ENCODE measurements around the gene SPTB.

Gene SPTB

GRCh38 chr14:64730681-64731080 is 149.0 kb downstream of the SPTB start:
- Histone ChIP-seq H3K4me1 (ENCODE audit: control insufficient read depth in 1 of 2, insufficient read depth in 2 of 2, low read length in 2 of 2) (peaks cover 6 to 8% of the 10 kb centered on the region in 2 donors), H3K27ac (ENCODE audit: low read length) (no peak overlapping the region), H3K36me3 (ENCODE audit: control insufficient read depth in 1 of 2, insufficient read depth in 2 of 2, low read length in 2 of 2) (peaks cover 37 to 46% of the 10 kb centered on the region in 2 donors), H3K4me3 (ENCODE audit: low read depth in 1 of 2, low read length in 2 of 2) (no peak overlapping the region), H3K27me3 (ENCODE audit: low read depth, low read length) (no peaks in the 10 kb centered on the region), H3K9me3 (ENCODE audit: control insufficient read depth in 1 of 2, low read length in 2 of 2) (no peaks in the 10 kb centered on the region)

- H3K36me3 ChIP-seq (ENCODE audit: control insufficient read depth in 1 of 2, insufficient read depth in 2 of 2, low read length in 2 of 2), result peaks cover 37 to 46% of the 10 kb centered on the region in 2 donors
- peaks cover 10 to 13% of the 10 kb centered on the region in 2 donors for H3K4me1 ChIP-seq (ENCODE audit: control insufficient read depth in 1 of 2, insufficient read depth in 2 of 2, low read length in 2 of 2)
- no peaks in the 10 kb centered on the region for H3K27me3 ChIP-seq (ENCODE audit: low read depth, low read length)
- H3K27ac ChIP-seq (ENCODE audit: low read length), result no peak overlapping the region
- no peak overlapping the region for H3K4me3 ChIP-seq (ENCODE audit: low read depth in 1 of 2, low read length in 2 of 2)
- H3K9me3 ChIP-seq (ENCODE audit: control insufficient read depth in 1 of 2, low read length in 2 of 2), result no peaks in the 10 kb centered on the region
These were observed 149.7 kb downstream of the SPTB start for GRCh38 chr14:64730061-64730440.

- H3K4me3 ChIP-seq (ENCODE audit: low read depth in 1 of 2, low read length in 2 of 2), result no peak overlapping the region
These were observed 150.2 kb downstream of the SPTB start for GRCh38 chr14:64729386-64730060.

GRCh38 chr14:64728856-64729255 is 150.9 kb downstream of the SPTB start:
- Histone ChIP-seq H3K27me3 (ENCODE audit: low read depth, low read length) (no peaks in the 10 kb centered on the region), H3K36me3 (ENCODE audit: control insufficient read depth in 1 of 2, insufficient read depth in 2 of 2, low read length in 2 of 2) (peaks cover 36 to 46% of the 10 kb centered on the region in 2 donors), H3K4me1 (ENCODE audit: control insufficient read depth in 1 of 2, insufficient read depth in 2 of 2, low read length in 2 of 2) (peaks cover 10 to 24% of the 10 kb centered on the region in 2 donors), H3K9me3 (ENCODE audit: control insufficient read depth in 1 of 2, low read length in 2 of 2) (no peaks in the 10 kb centered on the region), H3K27ac (ENCODE audit: low read length) (no peak overlapping the region), H3K4me3 (ENCODE audit: low read depth in 1 of 2, low read length in 2 of 2) (no peak overlapping the region)

More at GRCh38 chr14:64729386-64730060, 150.2 kb downstream of the SPTB start:
- Histone ChIP-seq H3K9me3 (ENCODE audit: control insufficient read depth in 1 of 2, low read length in 2 of 2) (no peaks in the 10 kb centered on the region), H3K36me3 (ENCODE audit: control insufficient read depth in 1 of 2, insufficient read depth in 2 of 2, low read length in 2 of 2) (peaks cover 37 to 46% of the 10 kb centered on the region in 2 donors), H3K4me1 (ENCODE audit: control insufficient read depth in 1 of 2, insufficient read depth in 2 of 2, low read length in 2 of 2) (peaks cover 10 to 17% of the 10 kb centered on the region in 2 donors), H3K27me3 (ENCODE audit: low read depth, low read length) (no peaks in the 10 kb centered on the region), H3K27ac (ENCODE audit: low read length) (no peak overlapping the region)

GRCh38 chr14:64728106-64728505 is 151.6 kb downstream of the SPTB start:
- Histone ChIP-seq H3K27ac (ENCODE audit: low read length) (no peak overlapping the region), H3K27me3 (ENCODE audit: low read depth, low read length) (no peaks in the 10 kb centered on the region), H3K36me3 (ENCODE audit: control insufficient read depth in 1 of 2, insufficient read depth in 2 of 2, low read length in 2 of 2) (peaks cover 30 to 42% of the 10 kb centered on the region in 2 donors)

GRCh38 chr14:64727551-64728071 is 152.1 kb downstream of the SPTB start:
- Histone ChIP-seq H3K4me3 (ENCODE audit: low read depth in 1 of 2, low read length in 2 of 2) (no peak overlapping the region), H3K27ac (ENCODE audit: low read length) (no peak overlapping the region), H3K36me3 (ENCODE audit: control insufficient read depth in 1 of 2, insufficient read depth in 2 of 2, low read length in 2 of 2) (peaks cover 28 to 42% of the 10 kb centered on the region in 2 donors), H3K27me3 (ENCODE audit: low read depth, low read length) (no peaks in the 10 kb centered on the region), H3K4me1 (ENCODE audit: control insufficient read depth in 1 of 2, insufficient read depth in 2 of 2, low read length in 2 of 2) (peaks cover 10 to 28% of the 10 kb centered on the region in 2 donors), H3K9me3 (ENCODE audit: control insufficient read depth in 1 of 2, low read length in 2 of 2) (no peaks in the 10 kb centered on the region)

More at GRCh38 chr14:64728106-64728505, 151.6 kb downstream of the SPTB start:
- Histone ChIP-seq H3K9me3 (ENCODE audit: control insufficient read depth in 1 of 2, low read length in 2 of 2) (no peaks in the 10 kb centered on the region), H3K4me3 (ENCODE audit: low read depth in 1 of 2, low read length in 2 of 2) (no peak overlapping the region), H3K4me1 (ENCODE audit: control insufficient read depth in 1 of 2, insufficient read depth in 2 of 2, low read length in 2 of 2) (peaks cover 10 to 26% of the 10 kb centered on the region in 2 donors)

- H3K36me3 ChIP-seq (ENCODE audit: control insufficient read depth in 1 of 2, insufficient read depth in 2 of 2, low read length in 2 of 2), result peaks cover 17 to 31% of the 10 kb centered on the region in 2 donors
- H3K4me1 ChIP-seq (ENCODE audit: control insufficient read depth in 1 of 2, insufficient read depth in 2 of 2, low read length in 2 of 2), result peaks cover 15 to 39% of the 10 kb centered on the region in 2 donors
- H3K27ac ChIP-seq (ENCODE audit: low read length), result peak overlapping the region; percentile 72
- no peak overlapping the region for H3K4me3 ChIP-seq (ENCODE audit: low read depth in 1 of 2, low read length in 2 of 2)
- H3K27me3 ChIP-seq (ENCODE audit: low read depth, low read length), result no peaks in the 10 kb centered on the region
- H3K9me3 ChIP-seq (ENCODE audit: control insufficient read depth in 1 of 2, low read length in 2 of 2), result no peaks in the 10 kb centered on the region
These were observed 153.2 kb downstream of the SPTB start for GRCh38 chr14:64726585-64726890.

- Histone ChIP-seq H3K36me3 (ENCODE audit: control insufficient read depth in 1 of 2, insufficient read depth in 2 of 2, low read length in 2 of 2) (peaks cover 14 to 26% of the 10 kb centered on the region in 2 donors), H3K27me3 (ENCODE audit: low read depth, low read length) (no peaks in the 10 kb centered on the region), H3K27ac (ENCODE audit: low read length) (peak overlapping the region; percentile 15), H3K4me1 (ENCODE audit: control insufficient read depth in 1 of 2, insufficient read depth in 2 of 2, low read length in 2 of 2) (peaks cover 20 to 44% of the 10 kb centered on the region in 2 donors), H3K9me3 (ENCODE audit: control insufficient read depth in 1 of 2, low read length in 2 of 2) (no peaks in the 10 kb centered on the region), H3K4me3 (ENCODE audit: low read depth in 1 of 2, low read length in 2 of 2) (no peak overlapping the region)
These were observed 153.7 kb downstream of the SPTB start for GRCh38 chr14:64725879-64726584.

- no peak overlapping the region for H3K27ac ChIP-seq (ENCODE audit: low read length)
- no peak overlapping the region for H3K4me3 ChIP-seq (ENCODE audit: low read depth in 1 of 2, low read length in 2 of 2)
- peaks cover 9 to 20% of the 10 kb centered on the region in 2 donors for H3K36me3 ChIP-seq (ENCODE audit: control insufficient read depth in 1 of 2, insufficient read depth in 2 of 2, low read length in 2 of 2)
- H3K9me3 ChIP-seq (ENCODE audit: control insufficient read depth in 1 of 2, low read length in 2 of 2), result no peaks in the 10 kb centered on the region
- no peaks in the 10 kb centered on the region for H3K27me3 ChIP-seq (ENCODE audit: low read depth, low read length)
- peaks cover 27 to 50% of the 10 kb centered on the region in 2 donors for H3K4me1 ChIP-seq (ENCODE audit: control insufficient read depth in 1 of 2, insufficient read depth in 2 of 2, low read length in 2 of 2)
These were observed 154.4 kb downstream of the SPTB start for GRCh38 chr14:64725261-64725815.

GRCh38 chr14:64724578-64724930 is 155.2 kb downstream of the SPTB start:
- no peaks in the 10 kb centered on the region for H3K9me3 ChIP-seq (ENCODE audit: control insufficient read depth in 1 of 2, low read length in 2 of 2)
- H3K4me1 ChIP-seq (ENCODE audit: control insufficient read depth in 1 of 2, insufficient read depth in 2 of 2, low read length in 2 of 2), result peaks cover 28 to 58% of the 10 kb centered on the region in 2 donors
- no peak overlapping the region for H3K4me3 ChIP-seq (ENCODE audit: low read depth in 1 of 2, low read length in 2 of 2)
- peaks cover 9 to 19% of the 10 kb centered on the region in 2 donors for H3K36me3 ChIP-seq (ENCODE audit: control insufficient read depth in 1 of 2, insufficient read depth in 2 of 2, low read length in 2 of 2)
- H3K27ac ChIP-seq (ENCODE audit: low read length), result no peak overlapping the region
- no peaks in the 10 kb centered on the region for H3K27me3 ChIP-seq (ENCODE audit: low read depth, low read length)

Data from muscle layer of duodenum (tissue), 2 donors.